ENCODE data around the gene NACC2.
A peak's percentile ranks its signal among the peaks of the same experiment; 100 is the strongest.
"Not testable (repeated sequence)": the region's sequence is repeated elsewhere in the genome, so short reads cannot be mapped to it uniquely, and the experiment has no call there.

The NACC2 gene

GRCh38 chr9:136103651-136104487 is 8.8 kb upstream of the NACC2 start:
- no peak overlapping the region for H3K27ac ChIP-seq (ENCODE audit: low read depth, low read length)
- peaks cover 8% of the 10 kb centered on the region for H3K4me1 ChIP-seq (ENCODE audit: control insufficient read depth, insufficient read depth, low read length)
- no peaks in the 10 kb centered on the region for H3K36me3 ChIP-seq (ENCODE audit: control insufficient read depth, insufficient read depth, low read length)
- no peak overlapping the region for H3K9ac ChIP-seq (ENCODE audit: low read length)
- no peaks in the 10 kb centered on the region for H3K27me3 ChIP-seq (ENCODE audit: control insufficient read depth, insufficient read depth, low read length)
- H3K4me3 ChIP-seq (ENCODE audit: low read length) = no peak overlapping the region

DNA sequence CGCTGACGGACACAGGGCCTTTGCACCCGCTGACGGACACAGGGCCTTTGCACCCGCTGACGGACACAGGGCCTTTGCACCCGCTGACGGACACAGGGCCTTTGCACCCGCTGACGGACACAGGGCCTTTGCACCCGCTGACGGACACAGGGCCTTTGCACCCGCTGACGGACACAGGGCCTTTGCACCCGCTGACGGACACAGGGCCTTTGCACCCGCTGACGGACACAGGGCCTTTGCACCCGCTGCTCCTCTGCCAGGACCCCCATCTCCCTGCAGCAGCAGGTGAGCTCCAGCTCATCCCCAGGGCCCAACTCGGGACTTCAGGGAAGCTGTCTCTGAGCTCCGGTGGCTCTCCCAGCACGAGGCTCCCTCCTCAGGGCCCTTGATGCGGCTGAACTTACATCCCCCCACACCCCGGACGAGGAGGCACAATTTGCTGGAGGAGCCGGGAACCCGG is 6.6 kb upstream of the NACC2 start:
- H3K4me1 ChIP-seq (ENCODE audit: control insufficient read depth, insufficient read depth, low read length); H3K36me3 ChIP-seq (ENCODE audit: control insufficient read depth, insufficient read depth, low read length); H3K9ac ChIP-seq (ENCODE audit: low read length); H3K4me3 ChIP-seq (ENCODE audit: low read length); H3K27me3 ChIP-seq (ENCODE audit: control insufficient read depth, insufficient read depth, low read length); H3K27ac ChIP-seq (ENCODE audit: low read depth, low read length): not testable (repeated sequence)

DNA sequence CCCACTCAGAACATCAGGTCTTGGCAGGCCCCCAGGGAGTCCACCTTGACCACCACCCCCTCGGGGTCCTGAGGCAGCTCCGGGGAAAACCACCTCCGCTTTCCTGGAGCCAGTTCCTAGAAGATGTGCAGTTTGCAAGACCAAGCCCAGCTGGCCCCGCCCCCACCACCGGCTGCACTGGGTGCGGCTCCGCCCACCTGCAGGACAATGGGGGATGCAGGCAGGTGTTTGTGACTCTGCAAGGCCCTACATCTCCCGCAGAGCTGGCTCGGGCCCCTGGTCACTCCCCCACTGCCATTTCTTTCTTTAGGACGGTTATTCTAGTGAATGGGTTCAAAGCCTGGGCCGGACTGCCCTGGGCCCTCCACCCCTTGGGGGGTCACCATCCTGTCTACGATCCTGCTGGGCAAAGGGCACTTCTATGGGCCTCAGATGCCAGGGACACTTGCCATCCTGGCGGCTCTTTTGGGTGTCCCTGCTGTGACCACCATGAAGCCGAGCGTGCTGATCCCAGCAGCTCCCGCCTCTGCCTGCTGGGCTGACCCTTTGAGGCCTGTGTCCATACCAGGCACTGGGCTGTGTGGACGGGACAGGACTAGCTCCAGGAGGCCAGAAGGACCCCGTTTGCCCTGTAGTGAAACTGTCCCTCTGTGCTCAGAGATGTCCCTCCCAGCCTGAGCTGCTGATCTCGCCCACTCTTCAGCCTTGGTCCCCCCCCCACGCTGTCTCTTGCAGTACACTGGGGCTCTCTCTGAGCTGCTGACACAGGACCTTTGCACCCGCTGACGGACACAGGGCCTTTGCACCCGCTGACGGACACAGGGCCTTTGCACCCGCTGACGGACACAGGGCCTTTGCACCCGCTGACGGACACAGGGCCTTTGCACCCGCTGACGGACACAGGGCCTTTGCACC is 5.9 kb upstream of the NACC2 start:
- Histone ChIP-seq H3K27me3 (ENCODE audit: control insufficient read depth, insufficient read depth, low read length) (peaks cover 4% of the 10 kb centered on the region), H3K4me3 (ENCODE audit: low read length) (no peak overlapping the region), H3K27ac (ENCODE audit: low read depth, low read length) (no peak overlapping the region), H3K9ac (ENCODE audit: low read length) (no peak overlapping the region), H3K4me1 (ENCODE audit: control insufficient read depth, insufficient read depth, low read length) (peaks cover 12% of the 10 kb centered on the region), H3K36me3 (ENCODE audit: control insufficient read depth, insufficient read depth, low read length) (no peaks in the 10 kb centered on the region)

GRCh38 chr9:136099542-136099941 is 4.5 kb upstream of the NACC2 start:
- peaks cover 4% of the 10 kb centered on the region for H3K27me3 ChIP-seq (ENCODE audit: control insufficient read depth, insufficient read depth, low read length)
- H3K9ac ChIP-seq (ENCODE audit: low read length) = no peak overlapping the region
- no peaks in the 10 kb centered on the region for H3K36me3 ChIP-seq (ENCODE audit: control insufficient read depth, insufficient read depth, low read length)
- no peak overlapping the region for H3K27ac ChIP-seq (ENCODE audit: low read depth, low read length)
- H3K4me3 ChIP-seq (ENCODE audit: low read length) = no peak overlapping the region
- peaks cover 5% of the 10 kb centered on the region for H3K4me1 ChIP-seq (ENCODE audit: control insufficient read depth, insufficient read depth, low read length)

DNA sequence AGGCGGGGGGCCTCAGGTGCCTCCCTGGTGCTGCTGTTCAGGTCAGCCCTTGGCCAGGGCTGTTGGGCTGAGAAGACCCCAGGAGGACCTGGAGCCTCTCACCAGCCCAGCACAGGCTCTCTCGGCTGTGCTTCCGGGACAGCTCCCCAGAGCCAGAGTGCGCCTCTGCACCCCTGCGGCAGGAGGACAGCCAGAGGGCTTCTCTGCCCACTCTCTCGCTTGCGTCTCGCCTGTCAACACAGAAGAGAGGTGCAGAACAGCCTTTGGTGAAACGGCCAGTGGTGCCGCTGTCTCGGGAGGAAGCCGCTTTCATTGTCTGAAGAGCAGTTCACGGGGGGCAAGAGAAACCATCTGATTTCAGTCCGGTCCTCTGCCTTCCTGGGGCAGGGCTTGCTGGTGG is 3.8 kb upstream of the NACC2 start:
- Histone ChIP-seq H3K4me1 (ENCODE audit: control insufficient read depth, insufficient read depth, low read length) (peaks cover 5% of the 10 kb centered on the region), H3K27ac (ENCODE audit: low read depth, low read length) (no peak overlapping the region), H3K9ac (ENCODE audit: low read length) (peak overlapping the region; percentile 38), H3K4me3 (ENCODE audit: low read length) (no peak overlapping the region), H3K27me3 (ENCODE audit: control insufficient read depth, insufficient read depth, low read length) (peaks cover 4% of the 10 kb centered on the region), H3K36me3 (ENCODE audit: control insufficient read depth, insufficient read depth, low read length) (no peaks in the 10 kb centered on the region)

DNA sequence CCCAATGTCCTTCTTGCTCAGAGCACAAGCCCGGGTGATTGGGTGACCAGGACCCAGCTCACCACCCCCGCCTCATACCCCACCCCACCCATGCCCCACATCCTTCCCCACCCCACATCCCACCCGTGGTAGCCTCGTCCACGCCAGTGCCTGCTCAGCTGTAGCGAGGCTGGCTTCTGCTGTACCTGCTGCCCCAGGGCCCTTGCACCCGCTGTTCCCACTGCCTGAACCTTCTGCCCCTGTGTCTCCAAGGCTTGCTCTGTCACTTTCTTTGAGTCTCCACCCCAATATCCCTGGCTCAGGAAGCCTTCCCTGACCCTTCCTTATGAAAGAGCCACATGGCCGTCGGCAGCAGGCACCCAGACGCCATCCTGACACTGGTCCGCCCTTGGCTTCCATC is 3.1 kb upstream of the NACC2 start:
- peaks cover 7% of the 10 kb centered on the region for H3K4me1 ChIP-seq (ENCODE audit: control insufficient read depth, insufficient read depth, low read length)
- no peaks in the 10 kb centered on the region for H3K36me3 ChIP-seq (ENCODE audit: control insufficient read depth, insufficient read depth, low read length)
- H3K4me3 ChIP-seq (ENCODE audit: low read length) = no peak overlapping the region
- H3K27ac ChIP-seq (ENCODE audit: low read depth, low read length) = no peak overlapping the region
- no peak overlapping the region for H3K9ac ChIP-seq (ENCODE audit: low read length)
- H3K27me3 ChIP-seq (ENCODE audit: control insufficient read depth, insufficient read depth, low read length) = peaks cover 4% of the 10 kb centered on the region

- Histone ChIP-seq H3K27ac (ENCODE audit: low read depth, low read length) (peak overlapping the region; percentile 80), H3K36me3 (ENCODE audit: control insufficient read depth, insufficient read depth, low read length) (no peaks in the 10 kb centered on the region), H3K4me1 (ENCODE audit: control insufficient read depth, insufficient read depth, low read length) (peaks cover 24% of the 10 kb centered on the region), H3K4me3 (ENCODE audit: low read length) (peak overlapping the region; percentile 71), H3K27me3 (ENCODE audit: control insufficient read depth, insufficient read depth, low read length) (peaks cover 4% of the 10 kb centered on the region), H3K9ac (ENCODE audit: low read length) (no peak overlapping the region)
These were observed 1.5 kb upstream of the NACC2 start for GRCh38 chr9:136096505-136097001.

DNA sequence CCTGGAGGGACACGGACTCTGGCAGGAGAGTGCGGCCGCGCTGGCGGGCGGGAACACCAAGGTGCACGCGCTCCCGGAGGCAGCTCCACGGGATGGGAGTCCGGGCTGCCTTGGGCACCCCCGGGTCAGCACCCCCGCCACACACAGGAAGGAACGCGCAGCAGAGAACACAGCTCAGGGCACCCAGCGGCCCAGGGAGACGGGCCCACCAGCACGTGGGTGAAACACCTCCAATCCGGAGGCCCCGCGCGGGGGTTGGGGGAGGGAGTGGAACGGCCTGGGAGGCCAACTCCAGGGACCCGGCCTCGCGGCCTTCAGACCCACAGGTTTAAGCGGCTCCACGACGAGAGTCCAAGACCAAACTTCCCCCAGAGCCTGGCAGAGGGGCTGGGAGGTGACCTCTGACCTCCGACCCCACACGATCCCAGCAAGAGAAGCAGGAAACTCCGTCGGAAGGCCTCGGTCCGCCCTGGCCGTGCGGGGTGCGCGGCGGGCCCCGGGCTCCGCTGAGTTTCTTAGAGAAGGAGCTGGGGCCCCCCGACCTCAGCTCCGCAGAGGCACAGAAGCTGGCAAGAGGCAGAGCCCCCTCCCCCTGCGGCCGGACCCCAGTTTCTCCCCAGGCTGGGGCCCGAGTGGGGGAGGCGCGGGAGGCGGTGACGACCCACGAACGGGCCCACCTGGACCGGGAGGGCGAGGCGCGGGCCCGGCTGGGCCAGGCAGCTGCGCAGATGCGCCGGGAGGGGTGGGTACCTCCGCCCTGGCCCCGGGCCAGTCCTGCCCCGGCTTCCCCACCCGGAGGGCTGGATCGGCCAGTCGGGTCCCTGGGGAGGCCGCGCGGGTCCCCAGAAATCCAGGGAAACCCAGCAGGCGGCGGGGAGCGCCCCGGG is 851 bp downstream of the NACC2 start:
- Histone ChIP-seq H3K4me3 (ENCODE audit: low read length) (peak overlapping the region; percentile 74), H3K27me3 (ENCODE audit: control insufficient read depth, insufficient read depth, low read length) (peaks cover 4% of the 10 kb centered on the region), H3K36me3 (ENCODE audit: control insufficient read depth, insufficient read depth, low read length) (no peaks in the 10 kb centered on the region), H3K4me1 (ENCODE audit: control insufficient read depth, insufficient read depth, low read length) (peaks cover 43% of the 10 kb centered on the region), H3K9ac (ENCODE audit: low read length) (peak overlapping the region; percentile 68), H3K27ac (ENCODE audit: low read depth, low read length) (peak overlapping the region; percentile 94)

GRCh38 chr9:136093346-136093986 is 1.6 kb downstream of the NACC2 start:
- Histone ChIP-seq H3K4me1 (ENCODE audit: control insufficient read depth, insufficient read depth, low read length) (peaks cover 50% of the 10 kb centered on the region), H3K4me3 (ENCODE audit: low read length) (peak overlapping the region; percentile 74), H3K27ac (ENCODE audit: low read depth, low read length) (peak overlapping the region; percentile 94)

GRCh38 chr9:136092741-136093140 is 2.3 kb downstream of the NACC2 start:
- Histone ChIP-seq H3K4me1 (ENCODE audit: control insufficient read depth, insufficient read depth, low read length) (peaks cover 57% of the 10 kb centered on the region), H3K36me3 (ENCODE audit: control insufficient read depth, insufficient read depth, low read length) (no peaks in the 10 kb centered on the region), H3K27me3 (ENCODE audit: control insufficient read depth, insufficient read depth, low read length) (no peaks in the 10 kb centered on the region), H3K9ac (ENCODE audit: low read length) (peak overlapping the region; percentile 32), H3K27ac (ENCODE audit: low read depth, low read length) (peak overlapping the region; percentile 94), H3K4me3 (ENCODE audit: low read length) (peak overlapping the region; percentile 74)

More at GRCh38 chr9:136093346-136093986, 1.6 kb downstream of the NACC2 start:
- Histone ChIP-seq H3K9ac (ENCODE audit: low read length) (peak overlapping the region; percentile 68), H3K27me3 (ENCODE audit: control insufficient read depth, insufficient read depth, low read length) (peaks cover 2% of the 10 kb centered on the region), H3K36me3 (ENCODE audit: control insufficient read depth, insufficient read depth, low read length) (no peaks in the 10 kb centered on the region)

DNA sequence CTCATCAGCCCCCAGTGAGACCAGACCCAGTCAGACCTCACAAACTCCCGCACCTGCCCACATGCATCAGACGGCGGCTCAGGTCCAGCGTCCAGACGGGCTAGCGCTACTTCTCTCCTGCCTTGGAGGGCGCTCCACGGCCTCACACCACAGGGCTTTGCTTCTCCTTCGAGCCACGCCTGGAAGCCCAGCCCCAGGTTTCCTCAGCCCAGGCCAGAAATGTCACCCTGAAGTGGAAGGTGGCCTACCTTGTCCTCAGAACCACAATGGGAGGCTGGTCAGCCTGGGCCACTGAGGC is 2.8 kb downstream of the NACC2 start:
- Histone ChIP-seq H3K4me3 (ENCODE audit: low read length) (peak overlapping the region; percentile 74), H3K4me1 (ENCODE audit: control insufficient read depth, insufficient read depth, low read length) (peaks cover 57% of the 10 kb centered on the region), H3K36me3 (ENCODE audit: control insufficient read depth, insufficient read depth, low read length) (no peaks in the 10 kb centered on the region), H3K27me3 (ENCODE audit: control insufficient read depth, insufficient read depth, low read length) (no peaks in the 10 kb centered on the region), H3K9ac (ENCODE audit: low read length) (no peak overlapping the region), H3K27ac (ENCODE audit: low read depth, low read length) (peak overlapping the region; percentile 94)
